B cell (primary cell): ENCODE measurements around the gene UBR7. TPM values are rescaled to one million over a fixed set of nuclear protein-coding genes. Genes with fewer than 3 reads are reported as not detected.

Experiments used
- ATAC-seq: fragments of 200-7000 bp; cut with Tn5 transposase; one replicate; pipeline ENCODE4 v1.10.0; 2021; ENCODE audit warnings: low read depth, mild to moderate bottlenecking, moderate number of reproducible peaks, moderate library complexity
- CTCF ChIA-PET: fragments of 350-600 bp; sonication (Branson Sonifier 250); formaldehyde crosslinking; loops from one replicate; lab custom pipeline; 2021; ENCODE audit warnings: antibody characterized with exemption, inconsistent platforms; lab: Charles Lee
- POLR2A ChIA-PET: fragments of 350-600 bp; sonication (Branson Sonifier 250); formaldehyde crosslinking; loops from one replicate; lab custom pipeline; 2021; ENCODE audit warnings: antibody characterized with exemption; lab: Charles Lee
- DNase-seq: peaks from one replicate; pipeline ENCODE4 v3.0.0; 2013
- H2AFZ ChIP-seq: 2 replicates; pipeline ENCODE4 v1.6.1; 2012; ENCODE audit warnings: mild to moderate bottlenecking, low read depth, low read length; ENCODE audit not compliant: insufficient read depth, poor library complexity, severe bottlenecking
- H3K27ac ChIP-seq, 2 donors: 1 replicate in 1 of 2; 2 replicates in 1 of 2; pipeline ENCODE4 v1.5.1; 2012 to 2013; ENCODE audit warnings: low read length in 2 of 2, mild to moderate bottlenecking in 2 of 2, moderate library complexity in 1 of 2
- H3K27me3 ChIP-seq, 4 experiments: fragments of 200-600 bp in 1 of 4; sonication (generic) in 1 of 4; replicated peaks in 1 of 4; 1 replicate in 2 of 4; 2 replicates in 2 of 4; pipeline versions ENCODE4 v1.6.1 to v1.7.0; 2013 to 2016; ENCODE audit warnings: low read length in 3 of 4, mild to moderate bottlenecking in 2 of 4, mixed read lengths in 1 of 4, moderate library complexity in 1 of 4; ENCODE audit not compliant: insufficient read depth in 4 of 4, control insufficient read depth in 3 of 4; ENCODE audit errors: control extremely low read depth in 1 of 4
- H3K36me3 ChIP-seq, 2 experiments: replicated peaks in 1 of 2; 1 replicate in 1 of 2; 2 replicates in 1 of 2; pipeline versions ENCODE4 v1.6.1 to v1.7.1; 2013; ENCODE audit warnings: low read length in 1 of 2; ENCODE audit not compliant: insufficient read depth in 2 of 2, control insufficient read depth in 1 of 2; ENCODE audit errors: control extremely low read depth in 1 of 2, extremely low read depth in 1 of 2
- H3K4me1 ChIP-seq, 2 donors: fragments of 200-600 bp in 1 of 2; sonication (generic) in 1 of 2; 1 replicate in 1 of 2; 2 replicates in 1 of 2; pipeline versions ENCODE4 v1.5.1 to v1.6.1; 2013 to 2017; ENCODE audit warnings: low read length in 2 of 2; ENCODE audit not compliant: control insufficient read depth in 2 of 2, insufficient read depth in 2 of 2
- H3K4me2 ChIP-seq: replicated peaks from 2 replicates; pipeline ENCODE3; 2012; ENCODE audit warnings: mild to moderate bottlenecking, low read depth, low read length; ENCODE audit not compliant: poor library complexity, severe bottlenecking
- H3K4me3 ChIP-seq, 5 experiments: fragments of 200-600 bp in 1 of 5; sonication (generic) in 1 of 5; 1 replicate in 3 of 5; 2 replicates in 2 of 5; pipeline versions ENCODE4 v1.5.1 to v1.7.0; 2011 to 2016; ENCODE audit warnings: low read length in 4 of 5, mild to moderate bottlenecking in 4 of 5, low read depth in 2 of 5, control low read depth in 1 of 5, moderate library complexity in 1 of 5; ENCODE audit not compliant: insufficient read depth in 1 of 5; ENCODE audit errors: control extremely low read depth in 1 of 5, extremely low read depth in 1 of 5
- H3K79me2 ChIP-seq: fragments of 200-600 bp; sonication (generic); one replicate; pipeline ENCODE4 v1.6.0; 2016; ENCODE audit warnings: low read length; ENCODE audit not compliant: control insufficient read depth, insufficient read depth
- H3K9ac ChIP-seq: fragments of 200-600 bp; sonication (generic); 2 replicates; pipeline ENCODE4 v1.6.1; 2017; ENCODE audit warnings: mild to moderate bottlenecking, low read length, moderate library complexity
- H3K9me3 ChIP-seq, 3 donors: one replicate each; pipeline versions ENCODE4 v1.6.1 to v1.7.1; 2013; ENCODE audit warnings: low read length in 2 of 3; ENCODE audit not compliant: control insufficient read depth in 2 of 3, insufficient read depth in 1 of 3; ENCODE audit errors: control extremely low read depth in 1 of 3
- H4K20me1 ChIP-seq: 2 replicates; pipeline ENCODE4 v1.6.0; 2012; ENCODE audit warnings: mild to moderate bottlenecking, low read length; ENCODE audit not compliant: insufficient read depth, control insufficient read depth, poor library complexity, severe bottlenecking
- H3K27ac Mint-ChIP-seq: one replicate; pipeline ENCODE4 v1.8.0; 2021; ENCODE audit warnings: mixed read lengths
- H3K27me3 Mint-ChIP-seq: one replicate; pipeline ENCODE4 v1.8.0; 2021; ENCODE audit warnings: mixed read lengths
- H3K4me1 Mint-ChIP-seq: one replicate; pipeline ENCODE4 v1.8.0; 2021; ENCODE audit warnings: mixed read lengths
- H3K4me3 Mint-ChIP-seq: one replicate; pipeline ENCODE4 v1.8.0; 2021; ENCODE audit warnings: mixed read lengths
- H3K9me3 Mint-ChIP-seq: one replicate; pipeline ENCODE4 v1.8.0; 2022; ENCODE audit warnings: mixed read lengths; ENCODE audit not compliant: insufficient read depth
- EZH2 ChIP-seq: IDR thresholded peaks from 2 replicates; pipeline ENCODE4 v1.6.1; 2012; ENCODE audit warnings: borderline replicate concordance, low read depth, mild to moderate bottlenecking, moderate library complexity, low read length; ENCODE audit not compliant: insufficient read depth, poor library complexity, severe bottlenecking
- WGBS: methylation state at CpG from one replicate; pipeline ENCODE4 v1.1.5; 2013; ENCODE audit warnings: missing lambda C conversion rate; ENCODE audit not compliant: insufficient coverage; 5-methylcytosine and 5-hydroxymethylcytosine counted together
- intact Hi-C: fragments of 100-400 bp; cut with micrococcal nuclease; formaldehyde crosslinking; loops from one replicate; pipeline ENCODE4 v1.10.0; 2022
- polyA plus RNA-seq: library from polyadenylated mRNA; depleted of rRNA; stranded (reverse); fragments of >200 nt; gene quantifications from 2 replicates; pipeline ENCODE4 v1.2.3, GENCODE V29; 2012
- total RNA-seq, 2 donors: library from RNA; stranded (reverse); fragments of 120-200 nt in 1 of 2; gene quantifications; 1 replicate in 1 of 2; 2 replicates in 1 of 2; pipeline versions ENCODE4 v1.2.3 to v1.2.4, GENCODE V29; 2013 to 2022
- TF ChIP-seq, protein P1 (sequence below): fragments of 200-600 bp; IDR thresholded peaks from one replicate; pipeline ENCODE4 v1.8.0; 2022; ENCODE audit warnings: antibody characterized with exemption, mild to moderate bottlenecking

The UBR7 gene
- total and polyA plus RNA-seq, 2 donors (not counting 1 experiment from before 2014, with no cell fraction given) = 11.3 to 17.3 TPM

DNA sequence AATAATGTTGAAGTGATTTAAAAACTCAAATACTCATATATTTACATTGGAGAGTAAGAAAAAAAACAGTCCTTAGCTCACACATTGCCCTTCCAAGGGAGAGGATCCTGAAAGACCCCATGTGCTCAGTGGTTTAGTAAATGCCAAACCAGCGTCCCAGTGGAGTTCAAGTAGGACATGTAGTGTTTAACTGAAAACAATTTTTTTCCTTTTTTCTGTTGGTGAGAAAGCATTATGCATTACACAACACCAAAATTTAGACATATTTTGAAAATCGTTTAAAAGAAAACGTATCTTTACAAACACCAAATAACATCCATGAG, 33.6 kb downstream of the UBR7 start:
- H3K4me1 Mint-ChIP-seq = no peaks in the 10 kb centered on the region
- H3K27ac Mint-ChIP-seq = no peak overlapping the region
- H3K4me3 Mint-ChIP-seq = no peak overlapping the region
- H3K4me2 ChIP-seq = no peak overlapping the region
- ChIA-PET POLR2A (no interaction called here), CTCF (interaction anchor here (0.7 kb wide), 1 partner anchor 24 kb away, joined by 5 read pairs; no protein-coding TSS in a partner anchor)
- H3K9me3 ChIP-seq = no peaks in the 10 kb centered on the region
- no peak overlapping the region for H2AFZ ChIP-seq
- H3K27me3 Mint-ChIP-seq = no peaks in the 10 kb centered on the region
- no peaks in the 10 kb centered on the region for H3K79me2 ChIP-seq
- 94% methylated on average over 2 of the region's 3 CpGs for WGBS
- H3K27ac ChIP-seq = no peak overlapping the region
- H3K36me3 ChIP-seq = peaks cover 12 to 43% of the 10 kb centered on the region in 2 experiments
- H3K4me3 ChIP-seq = no peak overlapping the region
- H3K4me1 ChIP-seq = no peaks in the 10 kb centered on the region
- no peaks in the 10 kb centered on the region for H3K27me3 ChIP-seq
- ATAC-seq (no peak), DNase-seq (no peak)
- H3K9me3 Mint-ChIP-seq = no peaks in the 10 kb centered on the region
- no peak for TF ChIP-seq EZH2
- TF ChIP-seq, protein P1, sequence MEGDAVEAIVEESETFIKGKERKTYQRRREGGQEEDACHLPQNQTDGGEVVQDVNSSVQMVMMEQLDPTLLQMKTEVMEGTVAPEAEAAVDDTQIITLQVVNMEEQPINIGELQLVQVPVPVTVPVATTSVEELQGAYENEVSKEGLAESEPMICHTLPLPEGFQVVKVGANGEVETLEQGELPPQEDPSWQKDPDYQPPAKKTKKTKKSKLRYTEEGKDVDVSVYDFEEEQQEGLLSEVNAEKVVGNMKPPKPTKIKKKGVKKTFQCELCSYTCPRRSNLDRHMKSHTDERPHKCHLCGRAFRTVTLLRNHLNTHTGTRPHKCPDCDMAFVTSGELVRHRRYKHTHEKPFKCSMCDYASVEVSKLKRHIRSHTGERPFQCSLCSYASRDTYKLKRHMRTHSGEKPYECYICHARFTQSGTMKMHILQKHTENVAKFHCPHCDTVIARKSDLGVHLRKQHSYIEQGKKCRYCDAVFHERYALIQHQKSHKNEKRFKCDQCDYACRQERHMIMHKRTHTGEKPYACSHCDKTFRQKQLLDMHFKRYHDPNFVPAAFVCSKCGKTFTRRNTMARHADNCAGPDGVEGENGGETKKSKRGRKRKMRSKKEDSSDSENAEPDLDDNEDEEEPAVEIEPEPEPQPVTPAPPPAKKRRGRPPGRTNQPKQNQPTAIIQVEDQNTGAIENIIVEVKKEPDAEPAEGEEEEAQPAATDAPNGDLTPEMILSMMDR = no peak
- intact Hi-C loops = loop anchor here (10.0 kb wide), 1 partner anchor 74 kb away; no protein-coding TSS in a partner anchor
- no peaks in the 10 kb centered on the region for H4K20me1 ChIP-seq
- no peak overlapping the region for H3K9ac ChIP-seq

DNA sequence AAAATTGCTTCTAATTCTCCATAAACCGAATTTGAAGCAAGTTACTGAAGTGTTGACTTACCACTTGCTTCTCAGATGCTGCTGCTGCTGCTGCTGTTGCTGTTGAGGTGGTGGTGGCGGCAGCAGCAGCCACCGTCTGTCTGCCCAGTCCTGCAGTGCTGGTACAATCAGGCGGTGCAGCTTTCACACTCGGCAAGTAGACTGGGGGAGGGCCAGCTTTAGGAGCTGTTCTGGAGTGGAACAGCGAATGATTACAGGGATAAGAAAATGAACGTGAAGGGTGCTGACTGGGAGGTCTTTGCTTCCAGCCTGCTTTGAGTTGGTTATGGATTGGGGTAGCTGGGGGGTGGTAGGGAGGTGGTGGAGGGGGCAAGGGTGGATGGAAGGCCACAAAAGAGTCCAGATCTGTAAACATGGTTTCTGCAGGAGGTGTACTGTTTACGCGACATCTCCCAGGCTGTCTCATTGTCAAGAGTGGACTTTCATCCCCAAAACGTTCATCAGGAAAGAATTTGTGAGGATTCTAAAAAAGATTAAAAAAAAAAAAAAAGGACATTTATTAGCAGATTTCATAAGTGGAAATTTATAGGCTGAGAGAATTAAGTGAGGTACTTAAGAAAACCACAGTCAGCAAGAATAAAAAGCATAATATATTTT, 38.8 kb downstream of the UBR7 start:
- POLR2A ChIA-PET = interaction anchor here (0.6 kb wide), 1 partner anchor 9 kb away, joined by 9 read pairs; no protein-coding TSS in a partner anchor
- ATAC-seq (no peak), DNase-seq (no peak)
- Histone ChIP-seq H3K4me1 (peaks cover 0 to 5% of the 10 kb centered on the region in 2 donors), H3K36me3 (peaks cover 22 to 77% of the 10 kb centered on the region in 2 experiments), H4K20me1 (no peaks in the 10 kb centered on the region), H3K27ac (no peak overlapping the region), H3K79me2 (no peaks in the 10 kb centered on the region), H2AFZ (no peak overlapping the region), H3K4me2 (no peak overlapping the region), H3K4me3 (no peak overlapping the region), H3K27me3 (no peaks in the 10 kb centered on the region), H3K9ac (no peak overlapping the region), H3K9me3 (no peaks in the 10 kb centered on the region)
- H3K4me1 Mint-ChIP-seq = peaks cover 3% of the 10 kb centered on the region
- H3K27ac Mint-ChIP-seq = no peak overlapping the region
- no peaks in the 10 kb centered on the region for H3K9me3 Mint-ChIP-seq
- intact Hi-C loops = loop anchor here (10.0 kb wide), 1 partner anchor 69 kb away; no protein-coding TSS in a partner anchor
- H3K27me3 Mint-ChIP-seq = no peaks in the 10 kb centered on the region
- CTCF ChIA-PET = interaction anchor here (0.7 kb wide), 1 partner anchor 719 kb away, joined by 3 read pairs; no protein-coding TSS in a partner anchor
- no peak for TF ChIP-seq EZH2
- TF ChIP-seq, protein P1 = no peak
- H3K4me3 Mint-ChIP-seq = no peak overlapping the region
- 97% methylated on average over 9 of the region's 10 CpGs for WGBS
